Trophoblast cell (in vitro differentiated cells and primary cell): Measurements from ENCODE around the gene RNF167.

Experiments
- DNase-seq, 2 donors: peaks; one replicate each; pipeline ENCODE4 v3.0.0-alpha.2; 2016
- H2AFZ ChIP-seq: 2 replicates; pipeline ENCODE4 v1.6.1; 2013; ENCODE audit warnings: low read length, moderate library complexity, mild to moderate bottlenecking; ENCODE audit not compliant: insufficient read depth, poor library complexity
- H2AK5ac ChIP-seq: 2 replicates; pipeline ENCODE4 v1.6.1; 2013; ENCODE audit warnings: mild to moderate bottlenecking, low read length
- H2BK120ac ChIP-seq: 2 replicates; pipeline ENCODE4 v1.6.1; 2013; ENCODE audit warnings: low read length, mild to moderate bottlenecking, moderate library complexity; ENCODE audit not compliant: insufficient read depth, poor library complexity
- H2BK12ac ChIP-seq: 2 replicates; pipeline ENCODE4 v1.6.1; 2013; ENCODE audit warnings: mild to moderate bottlenecking, low read length, moderate library complexity
- H2BK5ac ChIP-seq: 2 replicates; pipeline ENCODE4 v1.6.1; 2013; ENCODE audit warnings: low read length, low read depth, moderate library complexity, mild to moderate bottlenecking; ENCODE audit not compliant: poor library complexity
- H3K14ac ChIP-seq: 2 replicates; pipeline ENCODE4 v1.6.1; 2013; ENCODE audit warnings: mild to moderate bottlenecking, low read length
- H3K18ac ChIP-seq: 2 replicates; pipeline ENCODE4 v1.6.1; 2013; ENCODE audit warnings: mild to moderate bottlenecking, low read length
- H3K23ac ChIP-seq: 2 replicates; pipeline ENCODE4 v1.6.1; 2013; ENCODE audit warnings: low read length
- H3K27ac ChIP-seq: 2 replicates; pipeline ENCODE4 v1.5.1; 2013; ENCODE audit warnings: low read depth, mild to moderate bottlenecking, inconsistent platforms, low read length, moderate library complexity
- H3K27me3 ChIP-seq: 2 replicates; pipeline ENCODE4 v1.6.1; 2013; ENCODE audit warnings: inconsistent platforms, mild to moderate bottlenecking, low read length, moderate library complexity; ENCODE audit not compliant: insufficient read depth
- H3K36me3 ChIP-seq, 2 experiments: 1 replicate in 1 of 2; 2 replicates in 1 of 2; pipeline ENCODE4 v1.6.1; 2013; ENCODE audit warnings: low read length in 2 of 2, mild to moderate bottlenecking in 2 of 2, moderate library complexity in 1 of 2; ENCODE audit not compliant: insufficient read depth in 2 of 2, control insufficient read depth in 1 of 2
- H3K4ac ChIP-seq: 2 replicates; pipeline ENCODE4 v1.6.1; 2013; ENCODE audit warnings: low read depth, mild to moderate bottlenecking, low read length, moderate library complexity
- H3K4me1 ChIP-seq, 2 experiments: 1 replicate in 1 of 2; 2 replicates in 1 of 2; pipeline ENCODE4 v1.6.1; 2013; ENCODE audit warnings: low read length in 2 of 2, mild to moderate bottlenecking in 2 of 2, moderate library complexity in 1 of 2; ENCODE audit not compliant: insufficient read depth in 2 of 2, control insufficient read depth in 1 of 2
- H3K4me2 ChIP-seq: 2 replicates; pipeline ENCODE4 v1.6.1; 2013; ENCODE audit warnings: inconsistent platforms, mild to moderate bottlenecking, low read length, moderate library complexity
- H3K4me3 ChIP-seq: 2 replicates; pipeline ENCODE4 v1.5.1; 2013; ENCODE audit warnings: mild to moderate bottlenecking, low read depth, low read length, inconsistent platforms
- H3K79me1 ChIP-seq: one replicate; pipeline ENCODE4 v1.6.1; 2013; ENCODE audit warnings: low read length
- H3K79me2 ChIP-seq: 2 replicates; pipeline ENCODE4 v1.6.1; 2013; ENCODE audit warnings: low read length, mild to moderate bottlenecking; ENCODE audit not compliant: control insufficient read depth, insufficient read depth, poor library complexity
- H3K9ac ChIP-seq: 2 replicates; pipeline ENCODE4 v1.6.1; 2013; ENCODE audit warnings: mild to moderate bottlenecking, low read length
- H3K9me3 ChIP-seq: 2 replicates; pipeline ENCODE4 v1.6.1; 2013; ENCODE audit warnings: low read depth, mild to moderate bottlenecking, control low read depth, inconsistent platforms, low read length; ENCODE audit not compliant: insufficient read depth
- H4K12ac ChIP-seq: 2 replicates; pipeline ENCODE4 v1.6.1; 2013; ENCODE audit warnings: low read depth, mild to moderate bottlenecking, low read length, moderate library complexity
- H4K8ac ChIP-seq: 2 replicates; pipeline ENCODE4 v1.6.1; 2013; ENCODE audit warnings: low read depth, mild to moderate bottlenecking, low read length, moderate library complexity
- H4K91ac ChIP-seq: one replicate; pipeline ENCODE4 v1.6.1; 2013; ENCODE audit warnings: low read depth, mild to moderate bottlenecking, low read length, moderate library complexity
- WGBS: extraction: QIAGEN DNeasy Blood & Tissue Kit; methylation state at CpG from one replicate; pipeline ENCODE4 v1.1.7; 2013; ENCODE audit warnings: missing lambda C conversion rate; ENCODE audit not compliant: insufficient read length, insufficient coverage; ENCODE audit errors: extremely low coverage; 5-methylcytosine and 5-hydroxymethylcytosine counted together

Gene RNF167

GRCh38 chr17:4948166-4948930 is 8.3 kb downstream of the RNF167 start, which contains the start of gene PFN1:
Gene PFN1 (minus strand): TSS chr17:4948530. CDS start chr17:4948394, 136 bp downstream.
- Histone ChIP-seq H3K9ac (peak within 1 kb of the TSS; percentile 98), H3K27me3 (no peaks in the 10 kb centered on the region), H3K4me2 (peak within 1 kb of the TSS; percentile 91), H2BK120ac (peak within 1 kb of the TSS; percentile 99), H3K14ac (peak within 1 kb of the TSS; percentile 95), H3K79me2 (peaks cover 26% of the 10 kb centered on the region), H2AK5ac (peak within 1 kb of the TSS; percentile 99), H3K4ac (peak within 1 kb of the TSS; percentile 96), H4K12ac (peak within 1 kb of the TSS; percentile 97), H2AFZ (peak within 1 kb of the TSS; percentile 47), H4K8ac (peak within 1 kb of the TSS; percentile 98), H2BK5ac (peak within 1 kb of the TSS; percentile 99), H3K4me1 (peaks cover 28 to 39% of the 10 kb centered on the region in 2 experiments), H3K23ac (no peak within 1 kb of the TSS), H3K79me1 (peaks cover 30% of the 10 kb centered on the region), H3K18ac (peak within 1 kb of the TSS; percentile 96), H3K9me3 (peaks cover 1% of the 10 kb centered on the region), H3K27ac (peak within 1 kb of the TSS; percentile 100), H2BK12ac (peak within 1 kb of the TSS; percentile 61), H3K36me3 (peaks cover 23 to 35% of the 10 kb centered on the region in 2 experiments), H3K4me3 (peak within 1 kb of the TSS; percentile 100), H4K91ac (peak within 1 kb of the TSS; percentile 100)
- DNase-seq = peak; percentile 83 to 96
- WGBS = no CpG with 5 or more reads among the region's 59 CpGs

- peak overlapping the region; percentile 20 for H2AFZ ChIP-seq
- H3K18ac ChIP-seq = peak overlapping the region; percentile 89
- peak overlapping the region; percentile 81 for H3K4ac ChIP-seq
- H4K91ac ChIP-seq = peak overlapping the region; percentile 100
- H3K4me2 ChIP-seq = peak overlapping the region; percentile 91
- H4K12ac ChIP-seq = peak overlapping the region; percentile 43
- peak overlapping the region; percentile 99 for H2BK120ac ChIP-seq
- H3K27me3 ChIP-seq = no peaks in the 10 kb centered on the region
- peak overlapping the region; percentile 31 for H2AK5ac ChIP-seq
- H3K79me2 ChIP-seq = peaks cover 26% of the 10 kb centered on the region
- no peak overlapping the region for H3K23ac ChIP-seq
- peak overlapping the region; percentile 72 for H3K4me3 ChIP-seq
- peak overlapping the region; percentile 98 for H4K8ac ChIP-seq
- peak; percentile 82 to 90 for DNase-seq
- H2BK5ac ChIP-seq = peak overlapping the region; percentile 99
- no peak overlapping the region for H2BK12ac ChIP-seq
- H3K4me1 ChIP-seq = peaks cover 28 to 42% of the 10 kb centered on the region in 2 experiments
- peaks cover 1% of the 10 kb centered on the region for H3K9me3 ChIP-seq
- H3K36me3 ChIP-seq = peaks cover 19 to 30% of the 10 kb centered on the region in 2 experiments
- WGBS = no CpG with 5 or more reads among the region's 40 CpGs
- H3K14ac ChIP-seq = peak overlapping the region; percentile 90
- peak overlapping the region; percentile 100 for H3K27ac ChIP-seq
- H3K9ac ChIP-seq = peak overlapping the region; percentile 93
- peaks cover 30% of the 10 kb centered on the region for H3K79me1 ChIP-seq
Observed at GRCh38 chr17:4948931-4949320, 8.9 kb downstream of the RNF167 start.

DNA sequence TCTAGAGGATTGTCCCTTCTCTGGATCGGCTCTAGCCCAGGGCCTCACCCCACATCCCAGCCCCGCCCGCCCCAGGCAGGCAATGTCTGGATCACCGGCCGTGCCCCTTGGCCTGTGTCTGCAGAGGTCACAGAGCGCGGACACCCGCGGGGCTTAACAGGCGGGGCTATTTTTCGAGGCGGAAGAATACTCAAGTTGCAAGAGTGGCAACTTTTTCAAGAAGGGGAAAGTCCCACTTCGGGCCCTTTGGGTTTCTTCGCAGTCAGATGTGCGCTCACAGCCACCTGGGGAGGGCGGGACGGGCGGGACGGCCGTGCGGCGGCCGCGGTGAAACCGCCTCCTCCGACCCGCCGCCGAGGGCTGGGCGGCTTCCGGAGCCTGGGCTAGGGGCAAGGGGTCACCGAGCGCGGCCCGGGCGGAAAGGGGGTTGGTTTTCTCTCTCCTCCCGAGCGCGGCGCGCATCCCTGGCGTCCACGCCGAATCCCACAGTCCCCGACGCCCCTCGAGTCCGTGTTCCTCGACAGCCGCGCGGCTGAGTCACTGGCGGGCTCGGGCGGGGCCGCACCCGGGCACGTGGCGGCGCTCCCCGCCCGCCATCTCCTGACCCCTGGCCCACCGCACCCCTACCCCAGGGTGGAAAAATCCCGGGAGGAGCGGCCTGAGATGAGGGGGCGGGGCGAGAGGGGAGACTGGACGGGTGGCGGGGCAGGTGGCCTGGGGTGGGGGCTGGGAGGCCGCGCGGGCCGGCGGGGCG is 9.4 kb downstream of the RNF167 start:
- Histone ChIP-seq H2BK5ac (peak overlapping the region; percentile 99), H3K79me1 (peaks cover 30% of the 10 kb centered on the region), H2AFZ (peak overlapping the region; percentile 95), H4K91ac (peak overlapping the region; percentile 100), H3K14ac (peak overlapping the region; percentile 90), H2BK12ac (peak overlapping the region; percentile 68), H3K4me2 (peak overlapping the region; percentile 91), H2AK5ac (peak overlapping the region; percentile 86), H3K27ac (peak overlapping the region; percentile 100), H3K4me3 (peak overlapping the region; percentile 72), H3K4ac (peak overlapping the region; percentile 90), H3K4me1 (peaks cover 27 to 41% of the 10 kb centered on the region in 2 experiments), H3K79me2 (peaks cover 26% of the 10 kb centered on the region), H3K18ac (peak overlapping the region; percentile 99), H3K9me3 (peaks cover 1% of the 10 kb centered on the region), H3K27me3 (no peaks in the 10 kb centered on the region), H4K8ac (peak overlapping the region; percentile 98), H2BK120ac (peak overlapping the region; percentile 99), H3K23ac (no peak overlapping the region), H4K12ac (peak overlapping the region; percentile 98), H3K9ac (peak overlapping the region; percentile 93), H3K36me3 (peaks cover 18 to 25% of the 10 kb centered on the region in 2 experiments)
- DNase-seq = peak; percentile 92 to 95
- WGBS = no CpG with 5 or more reads among the region's 75 CpGs

- peak overlapping the region; percentile 29 for H2BK12ac ChIP-seq
- H2AFZ ChIP-seq = peak overlapping the region; percentile 53
- H3K23ac ChIP-seq = no peak overlapping the region
- H3K9ac ChIP-seq = peak overlapping the region; percentile 95
- H3K18ac ChIP-seq = peak overlapping the region; percentile 89
- peaks cover 20 to 35% of the 10 kb centered on the region in 2 experiments for H3K4me1 ChIP-seq
- peaks cover 30% of the 10 kb centered on the region for H3K79me1 ChIP-seq
- peak overlapping the region; percentile 68 for H4K12ac ChIP-seq
- peak overlapping the region; percentile 97 for H4K91ac ChIP-seq
- H3K9me3 ChIP-seq = peaks cover 1% of the 10 kb centered on the region
- H3K4me3 ChIP-seq = peak overlapping the region; percentile 63
- DNase-seq = peak in 1 of 2 donors; percentile 30
- peak overlapping the region; percentile 93 for H2BK5ac ChIP-seq
- H3K27me3 ChIP-seq = no peaks in the 10 kb centered on the region
- peaks cover 13 to 18% of the 10 kb centered on the region in 2 experiments for H3K36me3 ChIP-seq
- peak overlapping the region; percentile 81 for H3K4ac ChIP-seq
- H3K14ac ChIP-seq = peak overlapping the region; percentile 89
- WGBS = no CpG with 5 or more reads among the region's 52 CpGs
- peaks cover 26% of the 10 kb centered on the region for H3K79me2 ChIP-seq
- H2BK120ac ChIP-seq = peak overlapping the region; percentile 84
- peak overlapping the region; percentile 100 for H3K27ac ChIP-seq
- H2AK5ac ChIP-seq = peak overlapping the region; percentile 60
- peak overlapping the region; percentile 93 for H4K8ac ChIP-seq
- H3K4me2 ChIP-seq = peak overlapping the region; percentile 78
Observed at GRCh38 chr17:4950075-4950745, 10.1 kb downstream of the RNF167 start.
